Astrocyte (in vitro differentiated cells and primary cell): Measurements from ENCODE around the gene ATRNL1. TPM values are rescaled to one million over a fixed set of nuclear protein-coding genes. Genes with fewer than 3 reads are reported as not detected.

Experiments
- DNase-seq: peaks from one replicate; pipeline ENCODE4 v3.0.0-alpha.2; 2010; ENCODE audit warnings: low read depth
- FAIRE-seq: peaks from 2 replicates; lab custom pipeline; 2011; peaks lifted over from hg19 to GRCh38; lab: Jason Lieb, UNC
- H2AFZ ChIP-seq: 2 replicates; pipeline ENCODE4 v1.6.0; 2012; ENCODE audit warnings: low read depth, low read length, inconsistent platforms
- H3K27ac ChIP-seq: 2 replicates; pipeline ENCODE4 v1.5.1; 2011; ENCODE audit warnings: low read depth, low read length, inconsistent platforms
- H3K27me3 ChIP-seq: 2 replicates; pipeline ENCODE4 v1.6.0; 2011; ENCODE audit warnings: low read length, inconsistent platforms; ENCODE audit not compliant: insufficient read depth
- H3K36me3 ChIP-seq: 2 replicates; pipeline ENCODE4 v1.5.1; 2011; ENCODE audit warnings: low read length, inconsistent platforms; ENCODE audit not compliant: insufficient read depth
- H3K4me1 ChIP-seq: 2 replicates; pipeline ENCODE4 v1.5.1; 2011; ENCODE audit warnings: low read length, inconsistent platforms; ENCODE audit not compliant: insufficient read depth
- H3K4me2 ChIP-seq: 2 replicates; pipeline ENCODE4 v1.6.0; 2012; ENCODE audit warnings: low read length, inconsistent platforms
- H3K4me3 ChIP-seq: 2 replicates; pipeline ENCODE4 v1.5.1; 2011; ENCODE audit warnings: low read depth, mild to moderate bottlenecking, low read length, inconsistent platforms; ENCODE audit not compliant: insufficient read depth
- H3K79me2 ChIP-seq: 2 replicates; pipeline ENCODE4 v1.6.0; 2012; ENCODE audit warnings: mild to moderate bottlenecking, low read length, inconsistent platforms; ENCODE audit not compliant: insufficient read depth
- H3K9ac ChIP-seq: 2 replicates; pipeline ENCODE4 v1.6.0; 2012; ENCODE audit warnings: mild to moderate bottlenecking, low read length, inconsistent platforms
- H3K9me3 ChIP-seq: 2 replicates; pipeline ENCODE4 v1.5.1; 2012; ENCODE audit warnings: low read depth, mild to moderate bottlenecking, low read length, inconsistent platforms; ENCODE audit not compliant: insufficient read depth
- H4K20me1 ChIP-seq: 2 replicates; pipeline ENCODE4 v1.6.0; 2012; ENCODE audit warnings: low read length, inconsistent platforms; ENCODE audit not compliant: insufficient read depth
- H3K27ac Mint-ChIP-seq: one replicate; pipeline ENCODE4 v1.8.0; 2021; ENCODE audit warnings: mild to moderate bottlenecking, mixed read lengths; ENCODE audit not compliant: unreplicated experiment
- H3K27me3 Mint-ChIP-seq: one replicate; pipeline ENCODE4 v1.8.0; 2021; ENCODE audit warnings: low read depth, mixed read lengths; ENCODE audit not compliant: unreplicated experiment
- H3K36me3 Mint-ChIP-seq: one replicate; pipeline ENCODE4 v1.8.0; 2021; ENCODE audit warnings: low read depth, mixed read lengths; ENCODE audit not compliant: unreplicated experiment
- H3K4me1 Mint-ChIP-seq: one replicate; pipeline ENCODE4 v1.8.0; 2021; ENCODE audit warnings: low read depth, mixed read lengths; ENCODE audit not compliant: unreplicated experiment
- H3K4me3 Mint-ChIP-seq: one replicate; pipeline ENCODE4 v1.8.0; 2021; ENCODE audit warnings: mild to moderate bottlenecking, moderate library complexity, mixed read lengths; ENCODE audit not compliant: unreplicated experiment
- H3K9me3 Mint-ChIP-seq: one replicate; pipeline ENCODE4 v1.8.0; 2021; ENCODE audit warnings: mild to moderate bottlenecking, mixed read lengths; ENCODE audit not compliant: unreplicated experiment
- CTCF ChIP-seq: IDR thresholded peaks from 2 replicates; pipeline ENCODE4 v1.5.1; 2011; ENCODE audit warnings: low read depth, mild to moderate bottlenecking, inconsistent platforms, low read length, moderate library complexity; ENCODE audit not compliant: insufficient read depth
- EZH2 ChIP-seq: IDR thresholded peaks from 2 replicates; pipeline ENCODE4 v1.6.1; 2012; ENCODE audit warnings: mild to moderate bottlenecking, low read length, inconsistent platforms; ENCODE audit not compliant: insufficient read depth
- total RNA-seq: library from RNA; stranded (reverse); gene quantifications from 2 replicates; pipeline ENCODE4 v1.2.1, GENCODE V29; 2021

The ATRNL1 gene
- total RNA-seq, 1 donor from 2014 or later: 17.5 TPM

- no peaks in the 10 kb centered on the region for H3K79me2 ChIP-seq
- no peaks in the 10 kb centered on the region for H3K9me3 ChIP-seq
- TF ChIP-seq CTCF (no peak), EZH2 (no peak)
- H3K27ac Mint-ChIP-seq: peak overlapping the region; percentile 73
- no peaks in the 10 kb centered on the region for H3K9me3 Mint-ChIP-seq
- H3K9ac ChIP-seq: no peak overlapping the region
- H3K4me3 ChIP-seq: no peak overlapping the region
- no peaks in the 10 kb centered on the region for H3K4me1 ChIP-seq
- no peaks in the 10 kb centered on the region for H3K27me3 Mint-ChIP-seq
- no peak overlapping the region for H3K4me2 ChIP-seq
- no peak overlapping the region for H2AFZ ChIP-seq
- H3K36me3 ChIP-seq: no peaks in the 10 kb centered on the region
- H3K4me1 Mint-ChIP-seq: peaks cover 33% of the 10 kb centered on the region
- no peak overlapping the region for H3K27ac ChIP-seq
- H4K20me1 ChIP-seq: no peaks in the 10 kb centered on the region
- no peak for DNase-seq
- no peaks in the 10 kb centered on the region for H3K27me3 ChIP-seq
- H3K4me3 Mint-ChIP-seq: no peak overlapping the region
- H3K36me3 Mint-ChIP-seq: no peaks in the 10 kb centered on the region
- no peak for FAIRE-seq
Observed at GRCh38 chr10:115049318-115049717, 43.8 kb upstream of the ATRNL1 start.

GRCh38 chr10:115049960-115050359, 43.2 kb upstream of the ATRNL1 start:
- no peak overlapping the region for H3K4me3 ChIP-seq
- DNase-seq (peak; percentile 53), FAIRE-seq (no peak)
- Mint-ChIP-seq H3K36me3 (no peaks in the 10 kb centered on the region), H3K27ac (peak overlapping the region; percentile 73), H3K4me3 (peak overlapping the region; percentile 17), H3K27me3 (no peaks in the 10 kb centered on the region), H3K9me3 (no peaks in the 10 kb centered on the region), H3K4me1 (peaks cover 33% of the 10 kb centered on the region)
- no peaks in the 10 kb centered on the region for H3K4me1 ChIP-seq
- H3K4me2 ChIP-seq: no peak overlapping the region
- TF ChIP-seq CTCF (no peak), EZH2 (no peak)
- no peaks in the 10 kb centered on the region for H3K36me3 ChIP-seq
- no peak overlapping the region for H3K9ac ChIP-seq
- no peak overlapping the region for H3K27ac ChIP-seq
- H4K20me1 ChIP-seq: no peaks in the 10 kb centered on the region
- no peaks in the 10 kb centered on the region for H3K9me3 ChIP-seq
- no peaks in the 10 kb centered on the region for H3K27me3 ChIP-seq
- no peaks in the 10 kb centered on the region for H3K79me2 ChIP-seq
- no peak overlapping the region for H2AFZ ChIP-seq

GRCh38 chr10:115050375-115051010, 42.7 kb upstream of the ATRNL1 start:
- H4K20me1 ChIP-seq: no peaks in the 10 kb centered on the region
- no peak for TF ChIP-seq CTCF
- no peaks in the 10 kb centered on the region for H3K9me3 ChIP-seq
- no peaks in the 10 kb centered on the region for H3K27me3 ChIP-seq
- Mint-ChIP-seq H3K4me3 (peak overlapping the region; percentile 17), H3K27me3 (no peaks in the 10 kb centered on the region), H3K4me1 (peaks cover 33% of the 10 kb centered on the region), H3K36me3 (no peaks in the 10 kb centered on the region), H3K27ac (peak overlapping the region; percentile 73), H3K9me3 (no peaks in the 10 kb centered on the region)
- FAIRE-seq (no peak), DNase-seq (no peak)
- H3K4me2 ChIP-seq: no peak overlapping the region
- no peaks in the 10 kb centered on the region for H3K4me1 ChIP-seq
- no peaks in the 10 kb centered on the region for H3K36me3 ChIP-seq
- no peak overlapping the region for H3K27ac ChIP-seq
- H3K9ac ChIP-seq: no peak overlapping the region
- H2AFZ ChIP-seq: no peak overlapping the region
- no peak overlapping the region for H3K4me3 ChIP-seq
- no peaks in the 10 kb centered on the region for H3K79me2 ChIP-seq
